Measurements from ENCODE around the gene STARD9. TPM values are rescaled to one million over a fixed set of nuclear protein-coding genes. Genes with fewer than 3 reads are reported as not detected.

STARD9 gene
- total and polyA plus RNA-seq, 2 of the 13 experiments (the other 11 are each of a cell fraction or from before 2014, with no cell fraction given), result 5.3 to 7.5 TPM

- FAIRE-seq, result no peak
- Histone ChIP-seq H3K79me2 (ENCODE audit: insufficient read depth, low read length) (no peaks in the 10 kb centered on the region), H4K20me1 (ENCODE audit: insufficient read depth, low read length) (no peaks in the 10 kb centered on the region), H3K9ac (ENCODE audit: insufficient read depth, low read depth, low read length) (no peak overlapping the region), H3K36me3 (replicated peaks in 1 of 2; ENCODE audit: control insufficient read depth in 1 of 2, insufficient read depth in 2 of 2, low read length in 2 of 2) (peaks cover 1 to 6% of the 10 kb centered on the region in 2 experiments; a peak in 3 of 5 replicates), H3K9me3 (ENCODE audit: low read length) (no peaks in the 10 kb centered on the region), H3K4me2 (ENCODE audit: low read depth, low read length) (no peak overlapping the region), H2AFZ (ENCODE audit: low read length) (no peak overlapping the region), H3K4me3 (replicated peaks in 1 of 3; ENCODE audit: insufficient read depth in 1 of 3, low read depth in 2 of 3, low read length in 3 of 3) (no peak overlapping the region), H3K27ac (ENCODE audit: extremely low read length, insufficient read depth, low read length) (no peak overlapping the region), H3K27me3 (ENCODE audit: control insufficient read depth in 1 of 2, insufficient read depth in 2 of 2, low read length in 2 of 2) (no peaks in the 10 kb centered on the region), H3K4me1 (ENCODE audit: insufficient read depth, low read length) (no peaks in the 10 kb centered on the region)
- CTCF ChIA-PET (ENCODE audit: low intra/inter-chr PET ratio, low total read pairs), result no interaction called here
- POLR2A ChIA-PET, result no interaction called here
- no TSS peak for BruUV-seq (replicated peaks)
- in situ Hi-C loops (cut with HindIII; ENCODE audit: extremely low pct_ligation_motif_present, low pct_unique_long_range_greater_than_20kb) (no loop called here), intact Hi-C loops (cut with micrococcal nuclease; ENCODE audit: unreplicated experiment) (no loop called here)
- DNase-seq (ENCODE audit: low spot score), result no peak
- no peak for ATAC-seq
- TF ChIP-seq ZNF276 (CRISPR knock-in tag; IDR thresholded peaks at IDR 0.05; ENCODE audit: low read depth) (no peak), ZBTB1 (CRISPR knock-in tag; IDR thresholded peaks at IDR 0.05; ENCODE audit: borderline replicate concordance) (no peak), E2F2 (CRISPR knock-in tag; IDR thresholded peaks at IDR 0.05; ENCODE audit: borderline replicate concordance) (no peak), SOX5 (CRISPR knock-in tag; IDR thresholded peaks at IDR 0.05; ENCODE audit: borderline replicate concordance) (no peak), JARID2 (CRISPR knock-in tag; IDR thresholded peaks at IDR 0.05; ENCODE audit: insufficient replicate concordance) (no peak), TFDP1 (CRISPR knock-in tag; IDR thresholded peaks at IDR 0.05; ENCODE audit: borderline replicate concordance) (no peak), TEF (CRISPR knock-in tag; IDR thresholded peaks at IDR 0.05) (no peak), POGK (CRISPR knock-in tag; conservative IDR thresholded peaks at IDR 0.05) (no peak), ZNF234 (CRISPR knock-in tag; conservative IDR thresholded peaks at IDR 0.05) (no peak), CENPX (CRISPR knock-in tag; IDR thresholded peaks at IDR 0.05) (no peak), NFIB (CRISPR knock-in tag; IDR thresholded peaks at IDR 0.05; ENCODE audit: borderline replicate concordance) (no peak), RORA (CRISPR knock-in tag; IDR thresholded peaks at IDR 0.05) (no peak), ZNF768 (CRISPR knock-in tag; IDR thresholded peaks at IDR 0.05) (no peak), MAFG (CRISPR knock-in tag; IDR thresholded peaks at IDR 0.05) (no peak)
- 100% methylated on average over 1 of the region's 1 CpG for WGBS (ENCODE audit: low lambda C conversion rate)
Observed at GRCh38 chr15:42744195-42744594, 168.8 kb downstream of the STARD9 start.
